T-helper 2 cell treated with Interferon-gamma antibody and Interleukin-4, amounts not matched to agents 100 ng/mL and 5 ng/mL, for 36 hours (primary cell): ENCODE measurements around the gene RPGRIP1. TPM values are rescaled to one million over a fixed set of nuclear protein-coding genes. Genes with fewer than 3 reads are reported as not detected.
"Not testable (repeated sequence)": the region's sequence is repeated elsewhere in the genome, so short reads cannot be mapped to it uniquely, and the experiment has no call there.

Experiments used
- intact Hi-C: fragments of 100-400 bp; cut with micrococcal nuclease; formaldehyde crosslinking; loops from one replicate; pipeline ENCODE4 v1.15.1; 2023
- total RNA-seq: library from RNA; stranded (reverse); gene quantifications from 2 replicates; pipeline ENCODE4 v1.2.3, GENCODE V29; 2022

The RPGRIP1 gene
- total RNA-seq: 0.16 TPM in 1 of 2 replicates, not detected in the other

GRCh38 chr14:21279783-21280182, at the start of gene RPGRIP1:
Gene RPGRIP1 (plus strand): TSS chr14:21280083. CDS start chr14:21287977, 7,894 bp downstream.
- intact Hi-C loops: no loop called here

GRCh38 chr14:21231020-21231652, 48.7 kb upstream of the RPGRIP1 start:
- intact Hi-C loops: loop anchor here (2.0 to 5.0 kb wide), 2 partner anchors 14 to 151 kb away; partner anchors contain the start of gene SUPT16H

GRCh38 chr14:21233457-21234076, 46.3 kb upstream of the RPGRIP1 start:
- intact Hi-C loops: loop anchor here (5.0 kb wide), 1 partner anchor 149 kb away; the partner anchor contains the start of gene SUPT16H

GRCh38 chr14:21234112-21234511, 45.8 kb upstream of the RPGRIP1 start:
- intact Hi-C loops: loop anchor here (5.0 kb wide), 1 partner anchor 148 kb away; the partner anchor contains the start of gene SUPT16H

- intact Hi-C loops: no loop called here
Measured at GRCh38 chr14:21236948-21237797, 42.7 kb upstream of the RPGRIP1 start.

GRCh38 chr14:21238823-21239518, 40.9 kb upstream of the RPGRIP1 start:
- intact Hi-C loops: no loop called here

GRCh38 chr14:21240417-21240816, 39.5 kb upstream of the RPGRIP1 start:
- intact Hi-C loops: no loop called here

- intact Hi-C loops: no loop called here
Measured at GRCh38 chr14:21241218-21241819, 38.6 kb upstream of the RPGRIP1 start.

- intact Hi-C loops: no loop called here
Measured at GRCh38 chr14:21244544-21244943, 35.3 kb upstream of the RPGRIP1 start.

GRCh38 chr14:21245813-21246212, 34.1 kb upstream of the RPGRIP1 start:
- intact Hi-C loops: no loop called here

GRCh38 chr14:21248338-21248737, 31.5 kb upstream of the RPGRIP1 start:
- intact Hi-C loops: no loop called here

- intact Hi-C loops: no loop called here
Measured at GRCh38 chr14:21248739-21249411, 31.0 kb upstream of the RPGRIP1 start.

- intact Hi-C loops: no loop called here
Measured at GRCh38 chr14:21251215-21251614, 28.7 kb upstream of the RPGRIP1 start.

GRCh38 chr14:21252149-21252548, 27.7 kb upstream of the RPGRIP1 start:
- intact Hi-C loops: no loop called here

GRCh38 chr14:21255385-21256101, 24.3 kb upstream of the RPGRIP1 start:
- intact Hi-C loops: no loop called here

GRCh38 chr14:21256102-21256447, 23.8 kb upstream of the RPGRIP1 start:
- intact Hi-C loops: not testable (repeated sequence)

- intact Hi-C loops: no loop called here
Measured at GRCh38 chr14:21256539-21257393, 23.1 kb upstream of the RPGRIP1 start.

- intact Hi-C loops: no loop called here
Measured at GRCh38 chr14:21257394-21257909, 22.4 kb upstream of the RPGRIP1 start.
